ENCODE results near the gene FBXO45. TPM values are rescaled to one million over a fixed set of nuclear protein-coding genes. Genes with fewer than 3 reads are reported as not detected.

The FBXO45 gene
- total RNA-seq, 1 donor from 2014 or later: 15.6 TPM

DNA sequence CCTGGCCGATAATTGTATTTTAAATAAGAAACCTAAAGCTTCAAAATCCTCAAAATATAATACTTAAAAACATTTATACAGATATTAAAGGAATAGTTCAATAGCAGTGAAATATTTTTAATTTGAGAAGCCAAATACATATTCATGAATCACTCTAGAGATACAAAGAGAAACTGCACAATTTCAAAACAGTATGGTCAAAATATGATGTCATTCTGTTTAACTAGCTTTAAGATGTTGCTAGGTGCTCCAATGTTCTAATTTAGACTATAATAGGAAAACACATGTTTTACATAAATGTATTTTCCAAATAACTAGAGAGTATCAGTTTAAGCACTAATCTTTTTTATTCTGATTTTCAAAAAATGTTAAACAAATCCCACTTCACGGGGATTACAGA lies 60.8 kb downstream of the FBXO45 start:
- Mint-ChIP-seq H3K4me3 (ENCODE audit: unreplicated experiment) (no peak overlapping the region), H3K4me1 (ENCODE audit: low read depth, unreplicated experiment) (peaks cover 7% of the 10 kb centered on the region), H3K27me3 (ENCODE audit: unreplicated experiment) (peaks cover 12% of the 10 kb centered on the region), H3K9me3 (ENCODE audit: unreplicated experiment) (peaks cover 2% of the 10 kb centered on the region), H3K36me3 (ENCODE audit: unreplicated experiment) (peaks cover 4% of the 10 kb centered on the region), H3K27ac (ENCODE audit: unreplicated experiment) (no peak overlapping the region)
- DNase-seq: no peak
- TF ChIP-seq, protein P1, sequence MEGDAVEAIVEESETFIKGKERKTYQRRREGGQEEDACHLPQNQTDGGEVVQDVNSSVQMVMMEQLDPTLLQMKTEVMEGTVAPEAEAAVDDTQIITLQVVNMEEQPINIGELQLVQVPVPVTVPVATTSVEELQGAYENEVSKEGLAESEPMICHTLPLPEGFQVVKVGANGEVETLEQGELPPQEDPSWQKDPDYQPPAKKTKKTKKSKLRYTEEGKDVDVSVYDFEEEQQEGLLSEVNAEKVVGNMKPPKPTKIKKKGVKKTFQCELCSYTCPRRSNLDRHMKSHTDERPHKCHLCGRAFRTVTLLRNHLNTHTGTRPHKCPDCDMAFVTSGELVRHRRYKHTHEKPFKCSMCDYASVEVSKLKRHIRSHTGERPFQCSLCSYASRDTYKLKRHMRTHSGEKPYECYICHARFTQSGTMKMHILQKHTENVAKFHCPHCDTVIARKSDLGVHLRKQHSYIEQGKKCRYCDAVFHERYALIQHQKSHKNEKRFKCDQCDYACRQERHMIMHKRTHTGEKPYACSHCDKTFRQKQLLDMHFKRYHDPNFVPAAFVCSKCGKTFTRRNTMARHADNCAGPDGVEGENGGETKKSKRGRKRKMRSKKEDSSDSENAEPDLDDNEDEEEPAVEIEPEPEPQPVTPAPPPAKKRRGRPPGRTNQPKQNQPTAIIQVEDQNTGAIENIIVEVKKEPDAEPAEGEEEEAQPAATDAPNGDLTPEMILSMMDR (IDR thresholded peaks at IDR 0.05; ENCODE audit: partially characterized antibody, unreplicated experiment): no peak

DNA sequence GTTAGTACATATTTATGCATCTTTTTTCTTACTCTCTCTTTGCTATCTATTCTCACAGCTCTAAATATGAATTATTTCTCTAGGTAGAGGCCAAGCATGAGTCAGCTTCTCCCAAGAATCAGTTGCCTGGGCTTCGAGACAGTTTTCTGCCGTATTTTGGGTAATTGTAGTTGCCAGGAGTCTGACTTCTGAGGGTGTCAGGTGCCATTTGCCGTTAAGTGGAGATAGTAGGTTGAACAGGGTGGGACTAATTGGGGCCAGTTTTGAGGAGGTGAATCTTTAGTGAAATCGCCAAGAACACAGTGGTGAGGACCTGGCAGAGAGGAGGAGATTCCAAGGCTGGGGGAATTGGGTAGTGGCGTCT lies 63.2 kb downstream of the FBXO45 start:
- Mint-ChIP-seq H3K4me1 (ENCODE audit: low read depth, unreplicated experiment) (peaks cover 7% of the 10 kb centered on the region), H3K27me3 (ENCODE audit: unreplicated experiment) (peaks cover 7% of the 10 kb centered on the region), H3K4me3 (ENCODE audit: unreplicated experiment) (peak overlapping the region; percentile 90), H3K36me3 (ENCODE audit: unreplicated experiment) (no peaks in the 10 kb centered on the region), H3K27ac (ENCODE audit: unreplicated experiment) (peak overlapping the region; percentile 90), H3K9me3 (ENCODE audit: unreplicated experiment) (peaks cover 2% of the 10 kb centered on the region)
- TF ChIP-seq, protein P1 (IDR thresholded peaks at IDR 0.05; ENCODE audit: partially characterized antibody, unreplicated experiment): no peak
- DNase-seq: no peak

DNA sequence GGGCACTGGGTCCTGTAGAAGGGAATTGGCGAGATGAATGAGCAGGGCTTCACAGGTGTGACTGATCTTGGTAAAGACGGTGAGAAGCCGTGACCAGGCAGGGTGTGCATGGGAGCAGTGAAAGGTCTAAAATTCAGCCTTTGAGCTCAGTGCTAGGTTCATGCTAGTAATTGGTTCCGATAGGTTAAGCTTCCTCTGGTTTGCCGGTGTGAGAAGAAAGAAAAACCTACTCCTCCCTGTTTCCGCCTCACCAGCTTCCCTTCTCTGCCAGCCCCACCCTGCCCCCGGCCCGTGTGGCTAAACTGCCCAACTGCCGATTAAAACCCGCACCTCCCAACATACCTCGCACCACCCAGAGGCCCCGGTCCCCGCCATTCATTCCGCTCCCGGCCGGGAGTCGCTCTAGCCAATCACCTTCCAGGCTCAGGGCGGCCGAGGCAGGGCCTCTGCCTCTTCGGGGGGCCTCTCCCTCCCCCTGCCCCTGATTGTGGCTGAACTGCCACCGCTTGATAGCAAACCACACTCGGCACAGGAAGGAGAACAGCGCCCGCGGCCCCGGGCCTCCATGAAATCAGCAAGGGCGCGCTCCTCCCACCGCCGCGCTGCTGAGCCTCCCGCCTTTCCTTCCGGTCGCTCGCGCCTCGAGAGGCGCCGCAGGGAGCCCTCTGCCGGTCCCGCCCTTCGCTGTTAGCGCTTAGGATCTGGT lies 63.7 kb downstream of the FBXO45 start:
- Mint-ChIP-seq H3K4me3 (ENCODE audit: unreplicated experiment) (peak overlapping the region; percentile 90), H3K27me3 (ENCODE audit: unreplicated experiment) (peaks cover 7% of the 10 kb centered on the region), H3K4me1 (ENCODE audit: low read depth, unreplicated experiment) (peaks cover 7% of the 10 kb centered on the region), H3K27ac (ENCODE audit: unreplicated experiment) (peak overlapping the region; percentile 90), H3K9me3 (ENCODE audit: unreplicated experiment) (peaks cover 2% of the 10 kb centered on the region), H3K36me3 (ENCODE audit: unreplicated experiment) (no peaks in the 10 kb centered on the region)
- TF ChIP-seq, protein P1 (IDR thresholded peaks at IDR 0.05; ENCODE audit: partially characterized antibody, unreplicated experiment): no peak
- DNase-seq: peak; percentile 89

DNA sequence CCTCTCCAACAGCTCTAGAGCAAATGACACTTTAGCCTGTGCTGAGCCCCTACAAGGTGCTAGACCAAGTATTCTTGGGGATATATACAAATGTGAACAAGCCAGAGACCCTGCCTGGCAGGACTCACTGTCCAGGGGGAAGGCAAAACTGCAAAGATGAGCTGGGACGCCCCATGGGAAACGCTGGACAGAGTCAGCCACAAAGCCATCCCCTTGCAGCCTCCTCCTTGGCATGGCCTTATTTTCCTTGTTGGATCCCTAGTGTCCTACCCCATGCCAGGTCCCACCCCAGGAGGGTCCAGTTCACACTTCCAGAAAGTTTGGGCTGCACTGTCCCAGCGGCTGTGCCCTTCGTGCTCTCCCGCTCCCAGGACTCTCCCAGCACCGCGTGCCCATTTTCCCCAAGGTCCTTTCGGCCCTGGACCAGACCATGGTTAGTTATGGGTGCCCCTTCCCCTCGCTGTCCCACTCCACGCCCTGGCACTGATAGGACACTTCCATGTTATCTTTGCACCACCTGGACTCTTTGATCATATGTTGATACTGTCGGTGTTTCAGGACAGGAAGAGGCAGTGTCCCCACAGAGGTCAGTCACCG lies 65.2 kb downstream of the FBXO45 start:
- TF ChIP-seq, protein P1 (IDR thresholded peaks at IDR 0.05; ENCODE audit: partially characterized antibody, unreplicated experiment): no peak
- Mint-ChIP-seq H3K4me1 (ENCODE audit: low read depth, unreplicated experiment) (peaks cover 7% of the 10 kb centered on the region), H3K27me3 (ENCODE audit: unreplicated experiment) (peaks cover 7% of the 10 kb centered on the region), H3K27ac (ENCODE audit: unreplicated experiment) (peak overlapping the region; percentile 100), H3K36me3 (ENCODE audit: unreplicated experiment) (no peaks in the 10 kb centered on the region), H3K9me3 (ENCODE audit: unreplicated experiment) (peaks cover 2% of the 10 kb centered on the region), H3K4me3 (ENCODE audit: unreplicated experiment) (peak overlapping the region; percentile 96)
- DNase-seq: no peak

DNA sequence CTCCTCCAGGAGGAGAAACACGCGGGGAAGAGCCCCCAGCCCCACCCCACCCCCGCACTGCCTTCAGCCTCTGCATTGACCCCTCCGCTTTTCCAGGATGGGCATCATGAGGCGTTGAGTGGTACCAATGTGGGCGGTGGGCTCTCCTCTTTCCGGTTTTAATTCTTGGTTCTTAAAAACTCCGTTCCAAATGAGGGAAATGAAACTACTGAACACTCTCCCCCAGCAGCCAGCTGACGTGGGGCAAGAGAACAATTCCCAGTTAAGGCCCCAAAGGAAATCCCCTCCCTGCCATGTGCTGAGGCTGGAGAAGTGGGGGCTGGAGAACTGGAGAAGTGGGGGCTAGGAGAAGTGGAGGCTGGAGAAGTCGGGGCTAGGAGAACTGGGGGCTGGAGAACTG lies 65.8 kb downstream of the FBXO45 start:
- H3K4me3 Mint-ChIP-seq (ENCODE audit: unreplicated experiment): no peak overlapping the region
- H3K27ac Mint-ChIP-seq (ENCODE audit: unreplicated experiment): no peak overlapping the region
- H3K4me1 Mint-ChIP-seq (ENCODE audit: low read depth, unreplicated experiment): peaks cover 8% of the 10 kb centered on the region
- peaks cover 7% of the 10 kb centered on the region for H3K27me3 Mint-ChIP-seq (ENCODE audit: unreplicated experiment)
- H3K36me3 Mint-ChIP-seq (ENCODE audit: unreplicated experiment): no peaks in the 10 kb centered on the region
- H3K9me3 Mint-ChIP-seq (ENCODE audit: unreplicated experiment): peaks cover 2% of the 10 kb centered on the region
- TF ChIP-seq, protein P1 (IDR thresholded peaks at IDR 0.05; ENCODE audit: partially characterized antibody, unreplicated experiment): no peak
- DNase-seq: no peak
